GM12892 (cell line): ENCODE results near the gene CHPT1.

ENCODE experiments used
- POLR2A ChIP-seq: IDR thresholded peaks from 2 replicates; pipeline ENCODE4 v1.6.1; 2011; ENCODE audit warnings: low read depth, low read length, control low read depth
- POLR2AphosphoS5 ChIP-seq: IDR thresholded peaks from 2 replicates; pipeline ENCODE4 v1.6.1; 2011; ENCODE audit warnings: low read depth, low read length, control low read depth
- TAF1 ChIP-seq: IDR thresholded peaks from 2 replicates; pipeline ENCODE4 v1.6.1; 2011; ENCODE audit warnings: low read depth, mild to moderate bottlenecking, control low read depth, low read length, borderline replicate concordance

DNA sequence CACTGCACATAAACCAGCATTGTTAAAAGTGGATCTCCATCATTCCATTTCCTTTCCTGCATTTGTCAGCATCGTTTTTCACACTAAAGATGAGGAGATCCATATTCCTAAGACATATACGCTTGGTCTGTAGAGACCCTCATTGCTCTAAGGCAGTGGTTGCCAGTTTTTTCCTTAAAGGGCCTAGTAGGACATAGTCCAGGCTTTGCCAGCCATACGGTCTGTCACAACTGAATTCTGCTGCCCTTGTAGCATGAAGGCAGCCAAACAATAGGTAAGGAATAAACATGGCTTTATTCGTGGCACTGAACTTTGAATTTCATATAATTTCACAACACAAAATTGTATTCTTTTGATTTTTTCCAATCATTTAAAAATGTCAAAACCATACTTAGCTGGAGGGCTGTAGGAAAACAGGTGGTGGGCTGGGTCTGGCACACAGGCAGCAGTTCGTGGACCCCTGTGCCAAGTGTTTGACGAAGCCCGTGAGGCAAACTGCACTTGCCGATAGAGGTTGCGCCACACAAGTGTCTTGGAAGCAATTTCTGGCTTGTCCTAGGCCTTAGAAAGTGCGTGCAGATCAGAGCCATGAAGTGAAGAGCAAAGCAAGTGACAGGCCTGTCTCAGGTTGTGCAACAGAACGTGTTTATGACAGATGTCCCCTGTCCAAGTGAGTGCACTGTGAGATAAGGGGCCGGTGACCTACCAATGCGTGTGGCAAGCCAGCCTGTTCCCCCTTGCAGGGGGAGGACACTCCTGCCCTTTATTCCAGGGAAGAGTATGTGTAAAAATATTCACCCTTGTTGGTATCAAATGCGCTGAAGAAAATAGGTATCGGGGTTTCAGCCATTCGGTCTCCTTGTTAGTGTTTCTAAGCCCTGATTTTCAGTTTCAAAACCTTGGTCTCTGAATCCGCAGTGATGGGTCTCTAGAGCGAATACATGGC, 916 bp upstream of the CHPT1 start:
- TF ChIP-seq POLR2A (no peak), POLR2AphosphoS5 (no peak), TAF1 (no peak)
